ENCODE results near the gene CCBE1.

CCBE1 gene

DNA sequence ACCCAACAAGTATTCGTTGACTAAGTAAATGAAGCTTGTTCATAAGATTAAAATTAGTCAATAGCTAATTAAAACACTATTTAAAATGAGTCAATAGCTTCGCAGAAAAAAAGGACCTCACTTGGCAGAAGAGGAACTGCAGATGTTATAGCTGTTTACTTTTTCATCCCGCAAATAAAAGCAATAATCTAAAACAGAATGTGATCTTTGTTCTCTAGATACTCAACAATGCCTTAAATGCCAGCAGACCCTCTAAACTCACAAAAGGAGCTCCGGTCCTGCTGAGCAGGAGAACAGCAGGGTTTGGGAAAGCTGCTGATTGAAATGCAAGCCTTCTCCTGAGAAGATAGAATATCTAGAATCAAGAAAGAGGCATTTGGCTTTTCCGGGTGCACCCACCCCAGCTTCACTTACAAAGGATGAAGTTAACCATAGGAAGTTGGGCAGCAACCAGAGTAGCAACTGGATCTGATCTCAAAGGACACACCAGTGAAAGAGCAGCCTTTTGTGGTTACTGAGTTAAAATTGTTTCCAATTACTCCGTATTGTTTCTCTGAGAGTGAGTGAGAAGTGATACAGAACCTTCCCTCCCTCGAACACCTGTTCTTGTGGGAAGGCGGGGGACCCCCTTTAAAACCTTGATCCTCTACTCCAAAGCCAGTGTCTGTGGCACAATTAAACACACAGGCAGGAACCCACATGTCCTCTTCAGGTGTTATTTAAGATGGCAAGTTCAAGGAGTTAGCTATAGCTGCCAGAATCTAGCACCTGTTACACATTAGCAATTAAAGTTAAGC lies 6.8 kb downstream of the CCBE1 start:
- no peak for DNase-seq (ENCODE audit: low read depth in 1 of 2, low spot score in 1 of 2)
- in situ Hi-C loops (cut with HindIII; ENCODE audit: low pct_unique_long_range_greater_than_20kb, low sequenced_read_pairs), result no loop called here
- TF ChIP-seq JUND (IDR thresholded peaks at IDR 0.05; ENCODE audit: low read depth), result no peak

DNA sequence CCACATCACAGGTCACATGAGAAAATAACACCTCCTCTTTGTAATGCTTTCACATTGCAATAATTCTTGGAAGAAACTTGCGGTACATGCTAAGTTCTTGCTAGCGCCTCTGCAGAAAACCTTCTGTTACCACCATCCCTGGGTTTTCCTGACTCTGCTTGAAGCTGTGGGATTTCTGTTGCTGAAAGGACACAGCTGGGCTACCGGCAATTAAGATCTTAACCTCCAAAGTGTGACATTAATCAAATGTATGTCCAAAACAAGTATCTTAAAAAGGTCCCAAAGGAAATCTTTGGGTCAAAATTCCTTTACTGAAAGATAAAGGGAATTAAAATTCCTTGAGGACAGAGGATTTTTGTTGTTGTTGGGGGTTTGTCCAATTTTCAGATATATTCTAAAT lies 7.5 kb downstream of the CCBE1 start:
- no peak for DNase-seq (ENCODE audit: low read depth in 1 of 2, low spot score in 1 of 2)
- in situ Hi-C loops (cut with HindIII; ENCODE audit: low pct_unique_long_range_greater_than_20kb, low sequenced_read_pairs), result no loop called here

GRCh38 chr18:59686260-59686659 lies 11.0 kb downstream of the CCBE1 start:
- DNase-seq (ENCODE audit: low read depth in 1 of 2, low spot score in 1 of 2), result no peak
- TF ChIP-seq JUND (IDR thresholded peaks at IDR 0.05; ENCODE audit: low read depth), result no peak
- in situ Hi-C loops (cut with HindIII; ENCODE audit: low pct_unique_long_range_greater_than_20kb, low sequenced_read_pairs), result no loop called here

More for the DNA sequence above, 7.5 kb downstream of the CCBE1 start:
- TF ChIP-seq JUND (IDR thresholded peaks at IDR 0.05; ENCODE audit: low read depth), result no peak

GRCh38 chr18:59685501-59685900 lies 11.7 kb downstream of the CCBE1 start:
- no peak for TF ChIP-seq JUND (IDR thresholded peaks at IDR 0.05; ENCODE audit: low read depth)
- in situ Hi-C loops (cut with HindIII; ENCODE audit: low pct_unique_long_range_greater_than_20kb, low sequenced_read_pairs), result no loop called here
- DNase-seq (ENCODE audit: low read depth in 1 of 2, low spot score in 1 of 2), result no peak

GRCh38 chr18:59684777-59685176 lies 12.4 kb downstream of the CCBE1 start:
- TF ChIP-seq JUND (IDR thresholded peaks at IDR 0.05; ENCODE audit: low read depth), result no peak
- no peak for DNase-seq (ENCODE audit: low read depth in 1 of 2, low spot score in 1 of 2)
- in situ Hi-C loops (cut with HindIII; ENCODE audit: low pct_unique_long_range_greater_than_20kb, low sequenced_read_pairs), result no loop called here

GRCh38 chr18:59681521-59682004 lies 15.7 kb downstream of the CCBE1 start:
- no peak for TF ChIP-seq JUND (IDR thresholded peaks at IDR 0.05; ENCODE audit: low read depth)
- in situ Hi-C loops (cut with HindIII; ENCODE audit: low pct_unique_long_range_greater_than_20kb, low sequenced_read_pairs), result no loop called here
- no peak for DNase-seq (ENCODE audit: low read depth in 1 of 2, low spot score in 1 of 2)

- no peak for DNase-seq (ENCODE audit: low read depth in 1 of 2, low spot score in 1 of 2)
- no peak for TF ChIP-seq JUND (IDR thresholded peaks at IDR 0.05; ENCODE audit: low read depth)
- in situ Hi-C loops (cut with HindIII; ENCODE audit: low pct_unique_long_range_greater_than_20kb, low sequenced_read_pairs), result no loop called here
Measured at GRCh38 chr18:59681051-59681450, 16.2 kb downstream of the CCBE1 start.

- in situ Hi-C loops (cut with HindIII; ENCODE audit: low pct_unique_long_range_greater_than_20kb, low sequenced_read_pairs), result no loop called here
- no peak for TF ChIP-seq JUND (IDR thresholded peaks at IDR 0.05; ENCODE audit: low read depth)
- DNase-seq (ENCODE audit: low read depth in 1 of 2, low spot score in 1 of 2), result no peak
Measured at GRCh38 chr18:59675346-59675745, 21.9 kb downstream of the CCBE1 start.

- in situ Hi-C loops (cut with HindIII; ENCODE audit: low pct_unique_long_range_greater_than_20kb, low sequenced_read_pairs), result no loop called here
- DNase-seq (ENCODE audit: low read depth in 1 of 2, low spot score in 1 of 2), result no peak
- no peak for TF ChIP-seq JUND (IDR thresholded peaks at IDR 0.05; ENCODE audit: low read depth)
Measured at GRCh38 chr18:59674903-59675270, 22.3 kb downstream of the CCBE1 start.

DNA sequence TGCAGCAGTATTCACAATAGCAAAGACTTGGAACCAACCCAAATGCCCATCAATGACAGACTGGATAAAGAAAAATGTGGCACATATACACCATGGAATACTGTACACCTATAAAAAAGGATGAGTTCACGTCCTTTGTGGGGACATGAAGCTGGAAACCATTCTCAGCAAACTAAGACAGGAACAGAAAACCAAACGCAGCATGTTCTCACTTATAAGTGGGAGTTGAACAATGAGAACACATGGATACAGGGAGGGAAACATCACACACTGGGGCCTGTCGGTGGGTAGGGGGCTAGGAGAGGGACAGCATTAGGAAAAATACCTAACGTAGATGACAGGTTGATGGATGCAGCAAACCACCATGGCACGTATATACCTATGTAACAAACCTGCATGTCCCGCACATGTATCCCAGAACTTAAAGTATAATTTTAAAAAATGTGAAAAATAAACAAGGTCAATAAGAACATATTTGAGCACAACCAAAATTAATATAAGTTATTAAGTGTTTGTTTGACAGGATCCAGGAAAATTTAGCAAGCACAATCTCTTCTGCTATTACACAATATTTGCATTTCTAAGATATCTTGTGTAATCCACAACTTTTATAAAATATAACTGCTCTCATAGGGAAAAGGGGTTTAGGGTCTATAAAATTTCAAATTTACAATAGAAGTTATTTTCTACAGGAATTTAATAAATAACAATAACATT lies 22.9 kb downstream of the CCBE1 start:
- TF ChIP-seq JUND (IDR thresholded peaks at IDR 0.05; ENCODE audit: low read depth), result no peak
- in situ Hi-C loops (cut with HindIII; ENCODE audit: low pct_unique_long_range_greater_than_20kb, low sequenced_read_pairs), result no loop called here
- DNase-seq (ENCODE audit: low read depth in 1 of 2, low spot score in 1 of 2), result no peak

DNA sequence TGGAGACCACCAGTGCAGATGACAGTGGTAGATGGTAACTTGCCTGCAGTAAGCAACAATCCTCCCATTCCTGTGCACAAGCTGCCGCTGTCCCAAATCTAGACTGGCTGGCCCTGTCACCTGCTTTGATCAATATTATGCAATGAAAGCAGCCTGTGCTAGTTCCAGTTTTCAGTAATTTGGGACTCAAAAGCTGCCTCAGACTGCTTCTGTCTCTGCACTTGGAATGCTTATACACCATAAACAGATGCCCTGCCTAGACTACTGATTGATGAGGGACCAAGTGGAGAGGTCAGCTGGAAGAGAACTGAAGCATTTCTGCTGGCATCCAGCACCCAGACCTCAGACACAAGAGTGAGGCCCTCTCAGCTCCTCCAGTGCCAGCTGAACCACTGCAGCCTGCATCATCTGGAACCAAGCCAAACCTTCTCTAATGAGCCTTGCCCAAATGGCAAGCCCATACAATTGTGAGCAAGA lies 24.9 kb downstream of the CCBE1 start:
- no peak for TF ChIP-seq JUND (IDR thresholded peaks at IDR 0.05; ENCODE audit: low read depth)
- no peak for DNase-seq (ENCODE audit: low read depth in 1 of 2, low spot score in 1 of 2)
- in situ Hi-C loops (cut with HindIII; ENCODE audit: low pct_unique_long_range_greater_than_20kb, low sequenced_read_pairs), result no loop called here

DNA sequence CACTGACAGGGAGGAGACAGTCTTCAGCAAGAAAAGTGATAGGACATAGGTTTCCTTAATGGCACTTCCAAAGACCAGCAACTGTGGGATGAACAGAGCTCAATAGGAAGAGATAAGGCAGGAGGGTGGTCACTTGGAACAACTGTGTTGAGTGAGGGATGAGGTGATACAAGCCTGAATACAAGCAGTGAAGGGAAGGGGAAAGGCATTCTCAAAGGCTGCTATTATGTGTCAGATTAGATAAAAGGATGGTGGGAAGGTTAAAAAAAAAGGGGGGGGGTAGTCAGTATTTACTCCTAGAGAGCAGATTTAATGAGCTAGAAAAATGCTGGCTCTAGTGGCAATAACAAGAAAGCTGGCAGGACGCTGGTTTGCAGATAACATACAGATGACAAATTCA lies 25.7 kb downstream of the CCBE1 start:
- in situ Hi-C loops (cut with HindIII; ENCODE audit: low pct_unique_long_range_greater_than_20kb, low sequenced_read_pairs), result no loop called here
- no peak for DNase-seq (ENCODE audit: low read depth in 1 of 2, low spot score in 1 of 2)
- TF ChIP-seq JUND (IDR thresholded peaks at IDR 0.05; ENCODE audit: low read depth), result no peak

Measured in T47D (cell line).